WTC11 (cell line): ENCODE measurements around the gene GNPNAT1. TPM values are rescaled to one million over a fixed set of nuclear protein-coding genes. Genes with fewer than 3 reads are reported as not detected.

ENCODE experiments used
- ATAC-seq: fragments of 200-7000 bp; cut with Tn5 transposase; 2 replicates; pipeline ENCODE4 v1.10.0; 2021; ENCODE audit warnings: mild to moderate bottlenecking, moderate library complexity
- CTCF ChIA-PET: fragments of 300-600 bp; sonication (Branson Sonifier 250); formaldehyde crosslinking; loops from one replicate; lab custom pipeline; 2021; ENCODE audit warnings: antibody characterized with exemption; lab: Charles Lee
- POLR2A ChIA-PET: fragments of 350-600 bp; sonication (Branson Sonifier 250); formaldehyde crosslinking; loops from one replicate; lab custom pipeline; 2021; ENCODE audit warnings: antibody characterized with exemption; lab: Charles Lee
- DNase-seq: peaks from one replicate; pipeline ENCODE4 v3.0.0; 2021; ENCODE audit warnings: low spot score
- H3K27ac Mint-ChIP-seq: 2 replicates; pipeline ENCODE4 v1.8.0; 2021; ENCODE audit warnings: mixed read lengths
- H3K27me3 Mint-ChIP-seq: 2 replicates; pipeline ENCODE4 v1.8.0; 2021; ENCODE audit warnings: low read depth, mild to moderate bottlenecking, moderate library complexity, mixed read lengths
- H3K36me3 Mint-ChIP-seq: 2 replicates; pipeline ENCODE4 v1.8.0; 2021; ENCODE audit warnings: mixed read lengths
- H3K4me1 Mint-ChIP-seq: 2 replicates; pipeline ENCODE4 v1.8.0; 2022; ENCODE audit warnings: mixed read lengths
- H3K4me3 Mint-ChIP-seq: 2 replicates; pipeline ENCODE4 v1.8.0; 2021; ENCODE audit warnings: mild to moderate bottlenecking, moderate library complexity, mixed read lengths
- H3K9me3 Mint-ChIP-seq: 2 replicates; pipeline ENCODE4 v1.8.0; 2021; ENCODE audit warnings: mixed read lengths
- ATF3 ChIP-seq: sonication (generic); formaldehyde crosslinking; conservative IDR thresholded peaks from 2 replicates; pipeline ENCODE4 v1.8.1; 2022; ENCODE audit warnings: mild to moderate bottlenecking, missing genetic modification reagents
- FOXP1 ChIP-seq: sonication (generic); formaldehyde crosslinking; IDR thresholded peaks from 2 replicates; pipeline ENCODE4 v1.8.0; 2022; ENCODE audit warnings: missing genetic modification reagents, mild to moderate bottlenecking, moderate library complexity, borderline replicate concordance
- KAT7 ChIP-seq: sonication (generic); formaldehyde crosslinking; IDR thresholded peaks from 2 replicates; pipeline ENCODE4 v1.8.1; 2023; ENCODE audit warnings: missing genetic modification reagents, mild to moderate bottlenecking, borderline replicate concordance
- SP1 ChIP-seq: sonication (generic); formaldehyde crosslinking; conservative IDR thresholded peaks from 2 replicates; pipeline ENCODE4 v1.8.1; 2022; ENCODE audit warnings: missing genetic modification reagents
- ZNF416 ChIP-seq: fragments of 250-450 bp; sonication (Bioruptor Pico); IDR thresholded peaks from 2 replicates; pipeline ENCODE4 v1.9.0; 2021; ENCODE audit warnings: mild to moderate bottlenecking, inconsistent platforms
- ZNF671 ChIP-seq: fragments of 250-450 bp; sonication (Bioruptor Pico); IDR thresholded peaks from 2 replicates; pipeline ENCODE4 v1.8.0; 2021; ENCODE audit warnings: mild to moderate bottlenecking
- ZSCAN18 ChIP-seq: fragments of 250-450 bp; sonication (Bioruptor Pico); IDR thresholded peaks from 2 replicates; pipeline ENCODE4 v2.1.2; 2022; ENCODE audit warnings: mild to moderate bottlenecking, moderate library complexity
- total RNA-seq: library from RNA; stranded (reverse); gene quantifications from 3 replicates; pipeline ENCODE4 v1.2.3, GENCODE V29; 2021
- TF ChIP-seq, protein P1 (sequence below): sonication (generic); formaldehyde crosslinking; IDR thresholded peaks from 2 replicates; pipeline ENCODE4 v1.8.0; 2022; ENCODE audit warnings: mild to moderate bottlenecking, missing genetic modification reagents
- TF ChIP-seq, protein P2 (sequence below): fragments of 250-450 bp; sonication (Bioruptor Pico); IDR thresholded peaks from 2 replicates; pipeline ENCODE4 v1.9.0; 2021; ENCODE audit warnings: mild to moderate bottlenecking, borderline replicate concordance
- TF ChIP-seq, protein P3 (sequence below): fragments of 250-450 bp; sonication (Bioruptor Pico); IDR thresholded peaks from 2 replicates; pipeline ENCODE4 v1.9.0; 2021; ENCODE audit warnings: mild to moderate bottlenecking
- TF ChIP-seq, protein P4 (sequence below): fragments of 250-450 bp; sonication (Bioruptor Pico); IDR thresholded peaks from 2 replicates; pipeline ENCODE4 v1.8.0; 2021; ENCODE audit warnings: mild to moderate bottlenecking
- TF ChIP-seq, protein P5 (sequence below): sonication (generic); formaldehyde crosslinking; IDR thresholded peaks from 2 replicates; pipeline ENCODE4 v1.8.0; 2023; ENCODE audit warnings: mild to moderate bottlenecking, missing genetic modification reagents

The GNPNAT1 gene
- total RNA-seq, 1 experiment from 2014 or later: 43.5 TPM

DNA sequence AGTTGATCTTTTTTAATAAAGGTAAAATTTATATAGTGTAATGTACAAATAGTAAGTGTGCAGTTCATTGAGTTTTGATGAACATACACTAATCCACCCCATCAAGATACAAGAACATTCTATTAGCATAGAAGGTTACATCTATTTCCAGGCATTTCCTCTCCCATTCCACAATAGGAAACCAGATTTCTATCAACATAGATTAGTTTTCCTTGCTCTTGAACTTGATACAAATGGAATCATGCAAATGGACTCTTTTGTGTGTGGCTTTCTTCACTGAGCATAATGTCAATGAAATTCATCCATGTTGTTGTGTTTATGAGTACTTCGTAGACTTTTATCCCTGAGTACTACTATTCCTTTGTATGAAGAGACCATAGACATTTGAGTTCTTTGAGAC is 50.7 kb downstream of the GNPNAT1 start (continued):
- TF ChIP-seq, protein P1, sequence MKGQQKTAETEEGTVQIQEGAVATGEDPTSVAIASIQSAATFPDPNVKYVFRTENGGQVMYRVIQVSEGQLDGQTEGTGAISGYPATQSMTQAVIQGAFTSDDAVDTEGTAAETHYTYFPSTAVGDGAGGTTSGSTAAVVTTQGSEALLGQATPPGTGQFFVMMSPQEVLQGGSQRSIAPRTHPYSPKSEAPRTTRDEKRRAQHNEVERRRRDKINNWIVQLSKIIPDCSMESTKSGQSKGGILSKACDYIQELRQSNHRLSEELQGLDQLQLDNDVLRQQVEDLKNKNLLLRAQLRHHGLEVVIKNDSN (CRISPR knock-in tag): no peak
- TF ChIP-seq KAT7 (CRISPR knock-in tag): no peak
- no peak for TF ChIP-seq ZSCAN18 (CRISPR knock-in tag)
- TF ChIP-seq, protein P2, sequence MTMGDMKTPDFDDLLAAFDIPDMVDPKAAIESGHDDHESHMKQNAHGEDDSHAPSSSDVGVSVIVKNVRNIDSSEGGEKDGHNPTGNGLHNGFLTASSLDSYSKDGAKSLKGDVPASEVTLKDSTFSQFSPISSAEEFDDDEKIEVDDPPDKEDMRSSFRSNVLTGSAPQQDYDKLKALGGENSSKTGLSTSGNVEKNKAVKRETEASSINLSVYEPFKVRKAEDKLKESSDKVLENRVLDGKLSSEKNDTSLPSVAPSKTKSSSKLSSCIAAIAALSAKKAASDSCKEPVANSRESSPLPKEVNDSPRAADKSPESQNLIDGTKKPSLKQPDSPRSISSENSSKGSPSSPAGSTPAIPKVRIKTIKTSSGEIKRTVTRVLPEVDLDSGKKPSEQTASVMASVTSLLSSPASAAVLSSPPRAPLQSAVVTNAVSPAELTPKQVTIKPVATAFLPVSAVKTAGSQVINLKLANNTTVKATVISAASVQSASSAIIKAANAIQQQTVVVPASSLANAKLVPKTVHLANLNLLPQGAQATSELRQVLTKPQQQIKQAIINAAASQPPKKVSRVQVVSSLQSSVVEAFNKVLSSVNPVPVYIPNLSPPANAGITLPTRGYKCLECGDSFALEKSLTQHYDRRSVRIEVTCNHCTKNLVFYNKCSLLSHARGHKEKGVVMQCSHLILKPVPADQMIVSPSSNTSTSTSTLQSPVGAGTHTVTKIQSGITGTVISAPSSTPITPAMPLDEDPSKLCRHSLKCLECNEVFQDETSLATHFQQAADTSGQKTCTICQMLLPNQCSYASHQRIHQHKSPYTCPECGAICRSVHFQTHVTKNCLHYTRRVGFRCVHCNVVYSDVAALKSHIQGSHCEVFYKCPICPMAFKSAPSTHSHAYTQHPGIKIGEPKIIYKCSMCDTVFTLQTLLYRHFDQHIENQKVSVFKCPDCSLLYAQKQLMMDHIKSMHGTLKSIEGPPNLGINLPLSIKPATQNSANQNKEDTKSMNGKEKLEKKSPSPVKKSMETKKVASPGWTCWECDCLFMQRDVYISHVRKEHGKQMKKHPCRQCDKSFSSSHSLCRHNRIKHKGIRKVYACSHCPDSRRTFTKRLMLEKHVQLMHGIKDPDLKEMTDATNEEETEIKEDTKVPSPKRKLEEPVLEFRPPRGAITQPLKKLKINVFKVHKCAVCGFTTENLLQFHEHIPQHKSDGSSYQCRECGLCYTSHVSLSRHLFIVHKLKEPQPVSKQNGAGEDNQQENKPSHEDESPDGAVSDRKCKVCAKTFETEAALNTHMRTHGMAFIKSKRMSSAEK (CRISPR knock-in tag): no peak

DNA sequence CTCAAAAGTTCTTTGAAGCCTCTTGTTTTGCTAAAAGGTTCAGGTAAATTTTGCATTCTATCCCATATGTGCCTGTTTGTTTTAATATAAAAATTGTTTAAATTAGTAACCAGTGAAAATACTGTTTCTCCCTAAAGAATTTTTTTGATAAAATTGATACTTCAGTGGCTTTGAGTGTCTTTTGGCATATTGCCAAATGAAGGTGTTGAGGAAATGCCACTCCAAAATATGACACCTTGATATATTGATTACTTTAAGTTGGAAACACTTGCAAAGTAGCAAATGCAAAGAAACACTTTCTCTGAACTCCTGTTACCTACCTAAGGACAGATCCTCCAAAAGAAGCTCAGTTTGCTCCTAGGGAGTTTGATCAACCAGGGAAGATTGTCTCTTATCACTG is 53.0 kb downstream of the GNPNAT1 start:
- TF ChIP-seq SP1: no peak
- TF ChIP-seq, protein P3, sequence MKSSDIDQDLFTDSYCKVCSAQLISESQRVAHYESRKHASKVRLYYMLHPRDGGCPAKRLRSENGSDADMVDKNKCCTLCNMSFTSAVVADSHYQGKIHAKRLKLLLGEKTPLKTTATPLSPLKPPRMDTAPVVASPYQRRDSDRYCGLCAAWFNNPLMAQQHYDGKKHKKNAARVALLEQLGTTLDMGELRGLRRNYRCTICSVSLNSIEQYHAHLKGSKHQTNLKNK (CRISPR knock-in tag): no peak
- TF ChIP-seq FOXP1 (CRISPR knock-in tag): no peak
- TF ChIP-seq, protein P4, sequence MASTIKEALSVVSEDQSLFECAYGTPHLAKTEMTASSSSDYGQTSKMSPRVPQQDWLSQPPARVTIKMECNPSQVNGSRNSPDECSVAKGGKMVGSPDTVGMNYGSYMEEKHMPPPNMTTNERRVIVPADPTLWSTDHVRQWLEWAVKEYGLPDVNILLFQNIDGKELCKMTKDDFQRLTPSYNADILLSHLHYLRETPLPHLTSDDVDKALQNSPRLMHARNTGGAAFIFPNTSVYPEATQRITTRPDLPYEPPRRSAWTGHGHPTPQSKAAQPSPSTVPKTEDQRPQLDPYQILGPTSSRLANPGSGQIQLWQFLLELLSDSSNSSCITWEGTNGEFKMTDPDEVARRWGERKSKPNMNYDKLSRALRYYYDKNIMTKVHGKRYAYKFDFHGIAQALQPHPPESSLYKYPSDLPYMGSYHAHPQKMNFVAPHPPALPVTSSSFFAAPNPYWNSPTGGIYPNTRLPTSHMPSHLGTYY (CRISPR knock-in tag): no peak
- no peak for TF ChIP-seq ZNF416 (CRISPR knock-in tag)
- no peak for TF ChIP-seq ATF3 (CRISPR knock-in tag)
- TF ChIP-seq, protein P5, sequence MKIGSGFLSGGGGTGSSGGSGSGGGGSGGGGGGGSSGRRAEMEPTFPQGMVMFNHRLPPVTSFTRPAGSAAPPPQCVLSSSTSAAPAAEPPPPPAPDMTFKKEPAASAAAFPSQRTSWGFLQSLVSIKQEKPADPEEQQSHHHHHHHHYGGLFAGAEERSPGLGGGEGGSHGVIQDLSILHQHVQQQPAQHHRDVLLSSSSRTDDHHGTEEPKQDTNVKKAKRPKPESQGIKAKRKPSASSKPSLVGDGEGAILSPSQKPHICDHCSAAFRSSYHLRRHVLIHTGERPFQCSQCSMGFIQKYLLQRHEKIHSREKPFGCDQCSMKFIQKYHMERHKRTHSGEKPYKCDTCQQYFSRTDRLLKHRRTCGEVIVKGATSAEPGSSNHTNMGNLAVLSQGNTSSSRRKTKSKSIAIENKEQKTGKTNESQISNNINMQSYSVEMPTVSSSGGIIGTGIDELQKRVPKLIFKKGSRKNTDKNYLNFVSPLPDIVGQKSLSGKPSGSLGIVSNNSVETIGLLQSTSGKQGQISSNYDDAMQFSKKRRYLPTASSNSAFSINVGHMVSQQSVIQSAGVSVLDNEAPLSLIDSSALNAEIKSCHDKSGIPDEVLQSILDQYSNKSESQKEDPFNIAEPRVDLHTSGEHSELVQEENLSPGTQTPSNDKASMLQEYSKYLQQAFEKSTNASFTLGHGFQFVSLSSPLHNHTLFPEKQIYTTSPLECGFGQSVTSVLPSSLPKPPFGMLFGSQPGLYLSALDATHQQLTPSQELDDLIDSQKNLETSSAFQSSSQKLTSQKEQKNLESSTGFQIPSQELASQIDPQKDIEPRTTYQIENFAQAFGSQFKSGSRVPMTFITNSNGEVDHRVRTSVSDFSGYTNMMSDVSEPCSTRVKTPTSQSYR (CRISPR knock-in tag): no peak
- TF ChIP-seq ZNF671 (CRISPR knock-in tag): no peak
- TF ChIP-seq, all 79 proteins: peak for 0
- no peak for ATAC-seq
- Mint-ChIP-seq H3K4me3 (no peak overlapping the region), H3K36me3 (peaks cover 18% of the 10 kb centered on the region), H3K9me3 (peaks cover 5% of the 10 kb centered on the region), H3K27me3 (no peaks in the 10 kb centered on the region), H3K4me1 (peaks cover 61% of the 10 kb centered on the region), H3K27ac (no peak overlapping the region)
- DNase-seq: no peak
- ChIA-PET CTCF (no interaction called here), POLR2A (no interaction called here)
